Large intestine (tissue), 3 donors: ENCODE results near the gene SDK1. TPM values are rescaled to one million over a fixed set of nuclear protein-coding genes. Genes with fewer than 3 reads are reported as not detected.

ENCODE experiments used
- DNase-seq, 2 donors: peaks; one replicate each; pipeline versions ENCODE4 v3.0.0 to v3.0.0-alpha.2; 2013
- H3K27ac ChIP-seq: one replicate; pipeline ENCODE4 v1.5.1; 2013; ENCODE audit warnings: low read length
- H3K27me3 ChIP-seq: 2 replicates; pipeline ENCODE4 v1.6.1; 2013; ENCODE audit warnings: low read length; ENCODE audit not compliant: control insufficient read depth, insufficient read depth
- H3K36me3 ChIP-seq: 2 replicates; pipeline ENCODE4 v1.6.1; 2013; ENCODE audit warnings: low read length; ENCODE audit not compliant: control insufficient read depth, insufficient read depth
- H3K4me1 ChIP-seq: one replicate; pipeline ENCODE4 v1.6.1; 2013; ENCODE audit warnings: low read length; ENCODE audit not compliant: control insufficient read depth, insufficient read depth
- H3K4me3 ChIP-seq: one replicate; pipeline ENCODE4 v1.5.1; 2013; ENCODE audit warnings: low read length
- H3K9me3 ChIP-seq: one replicate; pipeline ENCODE4 v1.6.1; 2013; ENCODE audit warnings: mild to moderate bottlenecking, low read depth, low read length, moderate library complexity; ENCODE audit not compliant: control insufficient read depth
- WGBS: methylation state at CpG from one replicate; pipeline ENCODE4 v1.1.5; 2013; ENCODE audit warnings: low lambda C conversion rate; ENCODE audit not compliant: insufficient coverage; 5-methylcytosine and 5-hydroxymethylcytosine counted together
- polyA plus RNA-seq: library from polyadenylated mRNA; unstranded; fragments of 120-200 nt; gene quantifications from one replicate; pipeline ENCODE4 v1.2.1, GENCODE V29; 2013

SDK1 gene
- polyA plus RNA-seq, 1 donor: 6.4 TPM

DNA sequence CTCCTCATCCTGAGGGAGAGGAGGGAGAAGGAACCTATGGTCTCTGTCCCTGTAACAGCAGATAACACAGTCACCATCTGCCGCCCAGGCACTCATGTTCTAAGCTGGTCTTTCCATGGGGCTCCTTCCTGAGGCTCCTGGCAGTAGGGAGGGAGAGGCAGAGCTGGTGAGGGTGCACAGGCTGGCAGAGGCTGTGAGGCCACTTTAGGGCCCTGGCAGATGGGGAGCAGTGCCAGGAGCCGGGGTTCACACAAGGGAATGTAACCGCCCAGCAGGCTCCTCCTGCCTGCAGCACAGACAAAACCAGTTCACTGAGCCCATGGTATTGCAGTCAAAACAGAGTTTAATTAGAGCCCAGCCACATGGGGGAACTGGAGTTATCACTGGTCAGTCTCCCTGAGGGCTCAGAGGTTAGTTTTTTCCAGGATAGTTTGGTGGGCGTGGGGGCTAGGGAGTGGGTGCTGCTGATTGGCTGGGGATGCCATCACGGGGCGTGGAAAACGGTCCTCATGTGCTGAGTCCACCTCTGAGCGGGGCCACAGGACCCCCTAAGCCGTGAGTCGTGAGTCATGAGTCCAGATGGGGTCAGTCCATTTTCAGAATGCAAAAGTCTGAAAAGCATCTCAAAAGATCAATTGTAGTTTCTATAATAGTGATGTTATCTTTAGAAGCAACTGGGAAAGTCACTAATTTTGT, 881.7 kb downstream of the SDK1 start:
- no peak for DNase-seq
- Histone ChIP-seq H3K9me3 (peaks cover 3% of the 10 kb centered on the region), H3K4me1 (no peaks in the 10 kb centered on the region), H3K27me3 (no peaks in the 10 kb centered on the region), H3K36me3 (no peaks in the 10 kb centered on the region), H3K4me3 (no peak overlapping the region), H3K27ac (no peak overlapping the region)
- no CpG with 5 or more reads among the region's 10 CpGs for WGBS

DNA sequence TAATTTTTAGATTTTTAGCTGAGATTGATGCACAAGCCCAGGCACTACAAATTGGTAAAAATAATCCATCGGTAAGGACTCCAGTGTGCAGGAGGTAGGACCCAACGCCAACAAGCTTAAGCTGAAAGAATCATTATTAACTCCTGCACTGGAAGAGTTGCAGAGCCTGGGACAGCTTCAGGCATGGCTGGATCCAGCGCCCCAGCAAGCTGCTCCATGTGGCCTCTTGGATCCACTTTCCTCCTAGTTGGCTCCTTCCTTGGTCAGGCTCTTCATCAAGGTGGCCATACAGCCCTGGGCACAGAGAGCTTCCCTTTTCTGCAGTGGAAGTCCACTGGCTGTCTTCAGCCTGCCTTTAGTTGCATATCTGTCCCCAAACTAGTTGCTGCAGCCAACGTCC, 883.6 kb downstream of the SDK1 start:
- H3K36me3 ChIP-seq: no peaks in the 10 kb centered on the region
- H3K4me1 ChIP-seq: peaks cover 5% of the 10 kb centered on the region
- 100% methylated on average over 1 of the region's 4 CpGs for WGBS
- no peak overlapping the region for H3K4me3 ChIP-seq
- DNase-seq: no peak
- no peaks in the 10 kb centered on the region for H3K9me3 ChIP-seq
- H3K27ac ChIP-seq: no peak overlapping the region
- no peaks in the 10 kb centered on the region for H3K27me3 ChIP-seq

DNA sequence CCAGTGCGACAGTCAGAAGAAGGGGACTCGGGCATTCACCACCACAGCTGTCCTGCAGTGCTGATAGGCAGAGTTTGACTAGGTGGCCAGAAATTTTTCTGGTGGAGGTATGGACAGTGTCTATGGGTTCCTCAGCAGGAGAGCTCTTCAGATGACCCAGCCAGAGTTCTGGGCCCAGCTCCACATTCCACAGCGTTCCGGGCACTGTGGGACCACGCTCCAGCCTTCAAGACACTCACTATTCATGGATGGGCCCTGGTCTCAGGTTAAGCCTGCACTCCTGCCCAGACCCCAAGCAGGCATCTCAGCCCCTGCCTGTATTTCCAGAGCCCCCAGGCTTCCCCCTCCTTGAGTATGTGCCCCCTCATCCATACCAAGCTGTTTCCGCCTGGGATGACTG, 884.1 kb downstream of the SDK1 start:
- Histone ChIP-seq H3K27ac (no peak overlapping the region), H3K9me3 (no peaks in the 10 kb centered on the region), H3K4me3 (no peak overlapping the region), H3K4me1 (peaks cover 5% of the 10 kb centered on the region), H3K36me3 (no peaks in the 10 kb centered on the region), H3K27me3 (no peaks in the 10 kb centered on the region)
- DNase-seq: no peak
- no CpG with 5 or more reads among the region's 6 CpGs for WGBS

DNA sequence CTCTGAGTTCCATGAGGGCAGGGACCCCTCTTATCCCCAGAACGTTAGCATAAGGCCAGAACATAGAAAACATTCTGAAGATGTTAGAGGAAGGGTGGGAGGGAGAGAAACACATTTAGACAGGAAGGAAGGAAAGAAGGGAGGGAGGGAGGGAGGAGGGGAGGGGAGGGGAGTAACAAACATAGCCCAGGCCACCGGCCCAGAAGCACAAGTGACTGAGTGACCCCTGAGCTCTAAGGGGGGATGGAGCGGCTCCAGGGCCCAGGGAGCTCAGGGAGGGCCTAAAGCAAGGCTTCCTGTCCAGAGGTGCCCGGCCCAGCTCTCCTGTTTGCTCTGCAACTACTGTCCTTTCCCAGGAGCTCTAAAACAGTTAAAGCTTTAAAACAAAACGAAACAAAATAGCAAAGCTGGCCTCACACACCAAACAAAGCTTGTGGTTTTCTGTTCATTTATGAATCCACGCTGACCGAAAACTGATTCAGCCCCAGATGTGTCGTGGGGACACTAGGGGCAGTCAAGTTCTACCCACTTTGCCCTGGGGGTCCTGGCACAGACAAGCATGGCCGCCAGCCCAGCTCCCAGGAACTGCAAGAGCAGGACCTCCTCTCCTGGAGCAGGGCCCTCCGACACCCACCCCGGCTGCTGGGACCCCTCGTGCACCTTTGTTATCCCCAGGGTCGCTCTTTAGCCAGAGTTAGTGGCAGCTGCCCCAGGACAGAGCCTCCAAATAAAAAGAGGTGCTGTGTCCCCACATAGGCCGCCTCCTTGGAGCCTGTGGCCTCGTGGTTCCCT, 884.9 kb downstream of the SDK1 start:
- Histone ChIP-seq H3K4me3 (no peak overlapping the region), H3K36me3 (no peaks in the 10 kb centered on the region), H3K4me1 (peaks cover 9% of the 10 kb centered on the region), H3K9me3 (no peaks in the 10 kb centered on the region), H3K27ac (no peak overlapping the region), H3K27me3 (no peaks in the 10 kb centered on the region)
- no peak for DNase-seq
- no CpG with 5 or more reads among the region's 15 CpGs for WGBS

DNA sequence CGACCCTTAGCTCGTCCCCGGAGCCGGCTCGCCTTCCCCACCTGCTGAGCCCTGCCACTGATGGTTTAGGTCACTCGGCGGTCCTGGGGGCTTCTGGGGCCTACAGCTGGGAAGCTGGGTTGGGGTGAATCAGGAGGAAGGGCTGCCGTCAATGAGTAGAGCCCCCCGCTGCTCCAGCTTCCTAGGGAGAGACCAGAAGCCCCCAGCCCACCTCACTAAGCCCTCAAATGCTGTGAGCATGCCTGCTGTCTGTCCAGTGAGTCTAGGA, 885.4 kb downstream of the SDK1 start:
- Histone ChIP-seq H3K4me1 (peaks cover 9% of the 10 kb centered on the region), H3K4me3 (no peak overlapping the region), H3K27me3 (no peaks in the 10 kb centered on the region), H3K27ac (no peak overlapping the region), H3K9me3 (no peaks in the 10 kb centered on the region), H3K36me3 (no peaks in the 10 kb centered on the region)
- no CpG with 5 or more reads among the region's 9 CpGs for WGBS
- DNase-seq: no peak

DNA sequence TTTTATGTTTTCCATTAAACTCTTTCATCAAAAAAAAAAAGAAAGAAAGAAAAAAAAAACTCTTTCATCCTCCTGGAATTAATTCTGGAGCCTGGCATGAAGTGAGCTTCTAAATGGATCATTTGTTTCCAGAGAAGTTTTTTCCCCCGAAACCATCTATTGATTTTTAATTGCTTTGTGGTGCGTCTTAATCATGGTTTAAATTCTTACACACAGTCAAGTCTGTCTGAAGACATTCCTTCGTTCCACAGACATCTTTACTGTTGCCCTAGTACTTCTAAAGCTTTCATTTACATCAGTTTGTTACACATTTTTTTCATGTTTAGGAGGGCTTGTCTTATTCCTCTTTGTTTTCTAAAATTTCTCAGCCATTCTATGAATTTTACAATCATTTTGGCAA, 887.6 kb downstream of the SDK1 start:
- Histone ChIP-seq H3K27me3 (no peaks in the 10 kb centered on the region), H3K9me3 (no peaks in the 10 kb centered on the region), H3K27ac (no peak overlapping the region), H3K4me3 (no peak overlapping the region), H3K36me3 (no peaks in the 10 kb centered on the region), H3K4me1 (peaks cover 9% of the 10 kb centered on the region)
- no peak for DNase-seq
- WGBS: no CpG with 5 or more reads among the region's 3 CpGs

DNA sequence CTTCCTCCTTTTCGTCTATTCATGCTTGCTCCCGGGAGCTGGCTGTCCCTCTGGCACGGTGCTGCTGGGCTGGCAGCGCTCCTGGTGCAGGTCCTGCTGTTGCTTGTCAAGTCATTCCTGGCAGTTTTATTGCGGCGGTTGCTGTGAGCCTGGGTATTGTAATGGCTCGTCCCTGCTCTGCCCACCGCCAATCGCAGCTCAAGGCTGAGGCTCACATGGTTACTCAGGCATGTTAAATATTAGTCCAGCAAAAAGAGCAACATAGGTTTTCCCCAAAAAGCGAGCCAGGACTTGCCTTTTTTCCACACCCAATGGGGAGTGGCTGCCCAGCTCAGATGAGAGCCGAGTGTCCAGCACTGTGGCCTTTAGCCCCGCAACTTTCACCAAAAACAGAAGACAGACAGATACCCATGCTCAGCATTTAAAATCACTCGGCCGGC, 888.1 kb downstream of the SDK1 start:
- DNase-seq: peak; percentile 56 to 77
- Histone ChIP-seq H3K9me3 (no peaks in the 10 kb centered on the region), H3K4me1 (peaks cover 9% of the 10 kb centered on the region), H3K27me3 (no peaks in the 10 kb centered on the region), H3K27ac (no peak overlapping the region), H3K36me3 (no peaks in the 10 kb centered on the region), H3K4me3 (no peak overlapping the region)
- WGBS: no CpG with 5 or more reads among the region's 14 CpGs

DNA sequence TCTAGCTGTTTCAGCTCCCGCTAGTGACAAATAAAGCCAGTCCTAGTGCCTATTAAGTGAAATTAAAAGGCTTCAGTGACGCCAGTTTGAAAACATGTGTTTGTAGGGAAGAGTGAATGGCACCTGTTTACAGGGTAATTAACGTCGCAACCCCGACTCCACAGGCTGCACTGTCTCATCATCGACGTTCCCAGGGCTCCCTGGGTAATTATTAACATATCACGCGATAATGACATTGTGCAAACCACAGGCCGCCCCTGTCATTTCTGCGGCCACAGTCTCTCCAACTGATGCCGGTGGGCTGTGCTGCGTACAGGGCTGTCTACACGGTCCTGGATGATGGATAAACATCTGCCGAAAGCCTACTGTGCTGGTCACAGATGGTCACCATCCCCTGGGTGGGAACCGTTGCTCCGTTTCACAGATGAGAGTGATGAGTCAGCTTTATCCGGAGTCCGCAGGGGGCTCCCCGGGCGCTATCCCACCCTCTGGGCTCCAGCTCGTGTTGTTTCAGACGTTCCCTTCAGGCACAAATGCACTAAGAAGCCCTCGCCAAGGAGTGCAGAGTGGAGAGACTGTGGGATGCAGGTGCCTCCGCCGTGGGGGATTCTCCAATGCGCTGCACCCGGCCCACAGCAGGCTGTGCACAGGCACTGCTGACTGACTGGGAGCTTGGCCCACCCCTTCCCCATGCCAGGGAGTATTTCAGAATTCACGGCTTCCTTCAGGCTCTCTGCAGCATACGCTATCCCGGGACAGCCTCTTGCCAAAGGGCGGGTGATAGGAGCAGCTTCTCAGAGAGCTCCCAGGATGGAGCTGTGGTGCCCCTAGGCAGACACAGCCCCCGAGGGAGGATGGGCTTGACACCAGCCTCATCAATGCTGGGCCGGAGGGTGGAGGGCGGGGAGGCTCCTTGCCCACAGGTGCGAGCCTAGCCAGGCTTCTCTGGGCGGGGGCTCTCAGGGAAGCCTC, 889.2 kb downstream of the SDK1 start:
- no CpG with 5 or more reads among the region's 37 CpGs for WGBS
- Histone ChIP-seq H3K9me3 (no peaks in the 10 kb centered on the region), H3K36me3 (no peaks in the 10 kb centered on the region), H3K4me1 (peaks cover 9% of the 10 kb centered on the region), H3K4me3 (no peak overlapping the region), H3K27ac (no peak overlapping the region), H3K27me3 (no peaks in the 10 kb centered on the region)
- peak; percentile 68 to 85 for DNase-seq

DNA sequence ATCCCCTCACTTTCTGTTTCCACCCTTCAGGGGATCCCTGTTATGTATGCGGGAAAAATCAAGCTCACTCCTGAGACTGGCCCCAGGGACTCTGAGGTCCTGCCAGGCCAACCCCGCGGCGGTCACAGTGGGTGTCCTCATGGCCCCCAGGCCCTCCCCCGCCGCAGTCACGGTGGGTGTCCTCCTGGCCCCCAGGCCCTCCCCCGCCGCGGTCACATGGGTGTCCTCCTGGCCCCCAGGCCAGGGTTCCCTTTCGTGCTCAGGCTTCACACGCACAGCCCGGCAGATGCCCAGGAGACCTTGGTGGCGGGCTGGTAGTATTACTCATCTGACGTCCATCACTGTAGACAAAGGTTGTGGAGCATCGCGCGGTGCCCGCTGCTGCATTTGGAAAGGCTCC, 890.0 kb downstream of the SDK1 start:
- DNase-seq: no peak
- Histone ChIP-seq H3K27me3 (no peaks in the 10 kb centered on the region), H3K4me1 (peaks cover 9% of the 10 kb centered on the region), H3K9me3 (no peaks in the 10 kb centered on the region), H3K4me3 (no peak overlapping the region), H3K36me3 (no peaks in the 10 kb centered on the region), H3K27ac (no peak overlapping the region)
- WGBS: no CpG with 5 or more reads among the region's 19 CpGs

DNA sequence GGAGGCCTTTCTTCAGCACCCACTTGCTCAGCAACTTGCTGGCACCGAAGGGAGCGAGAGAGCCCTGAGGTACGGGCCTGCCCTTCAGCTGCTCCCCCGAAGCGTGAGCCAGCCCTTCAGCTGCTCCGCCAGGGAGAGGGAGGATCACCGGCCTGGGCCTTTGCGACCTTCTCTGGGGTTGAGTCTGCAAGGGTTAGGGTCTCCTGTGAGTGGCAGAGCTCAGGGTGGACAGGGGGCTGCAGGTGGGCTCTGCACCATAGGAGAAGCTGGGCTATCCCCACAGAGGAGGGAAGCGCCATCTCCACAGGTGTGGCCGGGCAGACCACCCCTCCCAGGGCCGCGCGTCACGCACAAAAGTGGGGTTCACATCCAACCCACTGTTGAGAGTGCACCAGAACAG, 890.5 kb downstream of the SDK1 start:
- H3K36me3 ChIP-seq: no peaks in the 10 kb centered on the region
- no peak overlapping the region for H3K27ac ChIP-seq
- H3K4me1 ChIP-seq: peaks cover 9% of the 10 kb centered on the region
- no CpG with 5 or more reads among the region's 14 CpGs for WGBS
- H3K4me3 ChIP-seq: no peak overlapping the region
- no peaks in the 10 kb centered on the region for H3K27me3 ChIP-seq
- no peaks in the 10 kb centered on the region for H3K9me3 ChIP-seq
- DNase-seq: no peak
